ENCODE measurements around the gene CASR.

The CASR gene

GRCh38 chr3:122263058-122263457 lies 79.6 kb downstream of the CASR start:
- DNase-seq: no peak

DNA sequence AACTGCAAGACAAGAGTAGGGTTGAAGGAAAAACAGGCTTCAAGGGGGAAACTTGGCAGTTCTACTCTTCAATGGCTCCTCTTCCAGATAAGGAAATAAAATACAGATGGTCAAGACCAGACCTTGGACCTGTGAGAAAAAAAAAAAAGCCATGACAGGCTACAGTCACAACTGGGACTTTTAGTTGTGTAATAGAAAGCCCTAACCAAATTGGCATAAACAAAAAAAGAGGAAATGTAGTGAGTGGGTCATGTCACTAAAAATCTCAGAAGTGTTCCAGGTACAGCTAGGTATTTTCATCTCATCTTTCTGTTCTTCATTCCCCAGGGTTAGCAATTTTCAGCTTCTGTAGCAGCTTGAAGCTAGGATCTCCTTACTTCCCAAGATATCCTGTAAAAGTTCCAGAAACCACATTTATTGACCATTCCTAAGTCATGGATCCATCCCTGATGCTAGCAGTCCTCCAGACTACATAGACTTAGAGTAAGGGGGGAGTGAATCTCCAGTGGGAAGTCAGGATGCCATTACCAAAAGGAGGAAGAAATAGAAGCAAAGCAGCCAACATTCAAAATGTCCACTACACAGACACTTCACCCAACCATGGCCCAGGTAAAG lies 80.6 kb downstream of the CASR start:
- DNase-seq: no peak

GRCh38 chr3:122265957-122266356 lies 82.5 kb downstream of the CASR start:
- no peak for DNase-seq

- no peak for DNase-seq
Observed at GRCh38 chr3:122268257-122269024, 85.0 kb downstream of the CASR start.

GRCh38 chr3:122269045-122269444 lies 85.6 kb downstream of the CASR start:
- DNase-seq: no peak

GRCh38 chr3:122271246-122271898 lies 87.9 kb downstream of the CASR start:
- no peak for DNase-seq

DNA sequence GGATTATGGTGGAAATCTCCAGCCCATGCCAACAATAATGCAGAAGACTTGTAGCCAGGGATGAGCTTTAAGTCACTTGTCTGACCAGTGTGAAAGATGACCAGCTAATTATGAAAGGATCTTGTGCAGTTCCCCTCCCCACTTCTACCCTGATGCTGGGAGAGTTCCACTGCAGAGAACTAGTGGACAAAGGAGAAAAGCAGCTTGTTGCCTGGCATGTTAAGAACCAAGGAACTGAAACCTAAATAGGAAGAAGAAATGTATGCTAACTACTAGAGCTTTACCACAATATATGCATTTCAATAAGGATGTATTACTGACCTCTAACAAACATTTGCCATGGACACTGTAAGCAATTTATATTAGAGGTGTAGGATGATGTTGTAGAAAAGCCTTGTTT lies 89.4 kb downstream of the CASR start:
- DNase-seq: no peak

- DNase-seq: no peak
Observed at GRCh38 chr3:122273498-122273897, 90.0 kb downstream of the CASR start.

- no peak for DNase-seq
Observed at GRCh38 chr3:122281891-122282290, 98.4 kb downstream of the CASR start.

DNA sequence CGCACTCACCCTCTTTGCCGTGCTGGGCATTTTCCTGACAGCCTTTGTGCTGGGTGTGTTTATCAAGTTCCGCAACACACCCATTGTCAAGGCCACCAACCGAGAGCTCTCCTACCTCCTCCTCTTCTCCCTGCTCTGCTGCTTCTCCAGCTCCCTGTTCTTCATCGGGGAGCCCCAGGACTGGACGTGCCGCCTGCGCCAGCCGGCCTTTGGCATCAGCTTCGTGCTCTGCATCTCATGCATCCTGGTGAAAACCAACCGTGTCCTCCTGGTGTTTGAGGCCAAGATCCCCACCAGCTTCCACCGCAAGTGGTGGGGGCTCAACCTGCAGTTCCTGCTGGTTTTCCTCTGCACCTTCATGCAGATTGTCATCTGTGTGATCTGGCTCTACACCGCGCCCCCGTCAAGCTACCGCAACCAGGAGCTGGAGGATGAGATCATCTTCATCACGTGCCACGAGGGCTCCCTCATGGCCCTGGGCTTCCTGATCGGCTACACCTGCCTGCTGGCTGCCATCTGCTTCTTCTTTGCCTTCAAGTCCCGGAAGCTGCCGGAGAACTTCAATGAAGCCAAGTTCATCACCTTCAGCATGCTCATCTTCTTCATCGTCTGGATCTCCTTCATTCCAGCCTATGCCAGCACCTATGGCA lies 100.5 kb downstream of the CASR start:
- DNase-seq: no peak

DNA sequence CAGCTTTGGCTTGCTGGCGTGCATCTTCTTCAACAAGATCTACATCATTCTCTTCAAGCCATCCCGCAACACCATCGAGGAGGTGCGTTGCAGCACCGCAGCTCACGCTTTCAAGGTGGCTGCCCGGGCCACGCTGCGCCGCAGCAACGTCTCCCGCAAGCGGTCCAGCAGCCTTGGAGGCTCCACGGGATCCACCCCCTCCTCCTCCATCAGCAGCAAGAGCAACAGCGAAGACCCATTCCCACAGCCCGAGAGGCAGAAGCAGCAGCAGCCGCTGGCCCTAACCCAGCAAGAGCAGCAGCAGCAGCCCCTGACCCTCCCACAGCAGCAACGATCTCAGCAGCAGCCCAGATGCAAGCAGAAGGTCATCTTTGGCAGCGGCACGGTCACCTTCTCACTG lies 101.0 kb downstream of the CASR start:
- no peak for DNase-seq

DNA sequence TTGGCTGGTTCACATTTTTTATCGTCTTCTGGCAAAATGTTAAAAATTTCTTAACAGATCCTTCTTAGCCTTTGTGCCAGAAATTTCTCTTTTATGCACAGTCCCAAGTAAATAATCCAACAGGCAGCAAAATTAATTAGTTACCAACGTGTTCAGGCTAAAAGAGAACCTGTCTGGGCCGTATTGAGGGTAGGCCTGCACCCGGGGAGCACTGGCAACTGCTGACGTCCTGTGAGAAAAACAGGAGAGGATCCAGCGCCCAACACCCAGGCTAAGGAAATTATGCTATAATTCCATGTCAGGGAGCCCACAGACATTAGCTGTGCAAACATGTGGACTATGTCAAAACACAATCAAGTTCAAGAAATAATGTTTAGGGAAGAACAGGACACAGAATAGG lies 110.9 kb downstream of the CASR start:
- DNase-seq: no peak

DNA sequence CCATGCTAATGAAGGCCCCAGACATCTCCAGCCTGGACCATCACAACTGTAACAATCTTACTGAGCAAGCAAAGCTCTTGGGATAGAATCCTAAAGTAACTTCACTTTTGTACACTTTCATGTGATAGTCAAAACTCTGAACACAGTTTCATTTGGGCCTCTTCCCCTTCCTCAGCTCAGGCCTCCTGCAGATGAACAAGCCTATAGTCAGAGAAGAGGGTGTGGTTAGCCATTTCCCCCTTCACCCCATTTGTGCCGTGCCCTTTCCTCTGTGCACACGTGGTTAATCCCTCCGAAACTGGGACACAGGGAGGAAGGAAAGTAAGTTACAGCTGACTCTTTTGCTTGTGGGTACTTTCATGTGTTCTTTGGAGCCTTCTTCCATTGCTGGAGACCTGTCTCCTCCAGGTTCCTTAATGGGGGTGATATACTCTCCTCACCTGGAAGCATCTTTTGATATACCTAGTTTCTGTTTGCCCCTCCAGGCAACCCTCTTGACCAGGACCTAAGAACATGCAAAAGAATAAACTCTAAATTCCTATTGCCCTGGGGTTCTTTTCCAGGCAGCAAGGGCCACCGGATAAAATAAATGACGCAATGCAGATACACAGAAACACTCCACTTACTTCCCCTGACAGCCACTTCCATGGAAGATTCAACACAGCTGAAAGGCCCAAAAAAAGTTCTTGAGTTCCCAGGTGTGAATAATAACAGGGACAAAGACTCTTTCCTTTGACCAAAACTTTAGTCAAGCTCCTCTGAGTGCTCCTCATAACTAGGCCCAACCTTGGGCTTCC lies 112.0 kb downstream of the CASR start:
- no peak for DNase-seq

- no peak for DNase-seq
Observed at GRCh38 chr3:122298239-122298638, 114.8 kb downstream of the CASR start.

DNA sequence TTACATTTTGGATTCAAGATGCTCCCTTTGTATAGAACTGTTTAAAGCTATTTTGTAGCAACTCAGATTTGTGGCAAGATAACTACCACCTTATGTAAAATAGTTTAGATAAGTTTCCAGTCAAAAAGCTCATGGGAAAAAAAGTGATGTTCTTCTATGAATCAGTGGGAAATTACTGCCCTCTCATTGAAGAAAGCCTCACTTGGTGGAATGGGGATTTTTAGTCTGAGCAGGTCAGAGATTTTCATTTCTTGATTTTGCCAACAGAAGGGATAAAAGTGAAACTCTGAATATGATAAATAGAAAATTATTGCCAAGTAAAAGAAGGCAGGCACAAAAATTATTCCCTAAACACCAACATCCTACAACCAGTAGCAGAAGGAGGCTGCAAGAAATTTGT lies 115.7 kb downstream of the CASR start:
- DNase-seq: no peak

- no peak for DNase-seq
Observed at GRCh38 chr3:122299872-122300460, 116.5 kb downstream of the CASR start.

GRCh38 chr3:122301063-122301462 lies 117.6 kb downstream of the CASR start:
- DNase-seq: no peak

GRCh38 chr3:122305818-122306621 lies 122.6 kb downstream of the CASR start:
- no peak for DNase-seq

- DNase-seq: no peak
Observed at GRCh38 chr3:122306622-122306953, 123.1 kb downstream of the CASR start.

DNA sequence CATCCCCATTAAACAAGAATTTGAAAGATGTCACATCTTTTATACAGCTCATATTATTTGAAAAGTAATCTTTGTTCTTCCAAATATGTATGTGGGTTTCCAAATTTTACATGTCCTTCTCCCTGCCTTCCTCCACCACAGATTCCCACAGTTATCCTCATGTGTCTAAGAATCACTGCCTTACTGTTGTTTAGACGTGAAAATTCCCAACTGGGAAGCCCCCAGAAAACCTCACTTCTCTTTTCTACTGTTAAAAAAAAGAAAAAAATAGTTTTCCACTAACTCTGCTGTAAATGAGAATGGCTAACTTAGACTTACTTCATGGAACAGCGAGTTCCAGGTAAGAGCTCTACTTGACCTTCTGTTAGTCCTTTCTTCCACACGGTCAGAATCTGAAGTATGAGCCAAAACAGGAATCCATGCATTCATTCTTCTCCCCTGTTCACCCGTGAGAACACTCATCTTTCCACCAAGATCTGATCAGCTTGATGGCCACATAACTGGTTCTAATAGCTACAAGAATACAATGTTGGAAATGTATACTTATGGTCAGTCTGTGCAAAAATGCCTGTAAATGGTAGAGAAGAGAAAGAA lies 123.7 kb downstream of the CASR start:
- no peak for DNase-seq

GRCh38 chr3:122307976-122308375 lies 124.5 kb downstream of the CASR start:
- DNase-seq: no peak

All from fibroblast of skin of right quadriceps (primary cell).